K562 (cell line): ENCODE data around the gene SLC39A11. TPM values are rescaled to one million over a fixed set of nuclear protein-coding genes. Genes with fewer than 3 reads are reported as not detected.

ENCODE experiments used
- ATAC-seq: fragments of 200-7000 bp; cut with Tn5 transposase; 3 replicates; pipeline ENCODE4 v1.9.1; 2020; ENCODE audit warnings: moderate library complexity
- BruUV-seq: library from RNA; stranded (reverse); fragments of 400-500 nt; replicated peaks from 2 replicates; lab custom pipeline; 2021; lab: Mats Ljungman, UMichigan
- CTCF ChIA-PET: fragments of 300-600 bp; formaldehyde crosslinking; extraction: SDS; loops from one replicate; lab custom pipeline; 2021; ENCODE audit warnings: low intra/inter-chr PET ratio; lab: Yijun Ruan, JAX
- POLR2A ChIA-PET: fragments of 300-600, 350-650 bp; sonication (Branson Sonifier 250); formaldehyde crosslinking; extraction: SDS; loops from one replicate; lab custom pipeline; 2021; ENCODE audit warnings: antibody characterized with exemption, inconsistent platforms; lab: Yijun Ruan, JAX
- DNase-seq, 4 experiments: peaks; one replicate each; pipeline versions ENCODE4 v3.0.0 to v3.0.0-alpha.2; 2011 to 2018; ENCODE audit warnings: low spot score in 3 of 4, mixed read lengths in 3 of 4; ENCODE audit errors: extremely low read depth in 1 of 4
- FAIRE-seq: peaks from 2 replicates; lab custom pipeline; 2011; peaks lifted over from hg19 to GRCh38; lab: Jason Lieb, UNC
- H2AFZ ChIP-seq: 2 replicates; pipeline ENCODE4 v1.6.0; 2011; ENCODE audit warnings: low read depth, low read length, control low read depth, inconsistent platforms
- H3K27ac ChIP-seq: fragments of 200-600 bp; 3 replicates; pipeline ENCODE4 v1.8.0; 2011; ENCODE audit warnings: low read depth, mild to moderate bottlenecking, control low read depth, inconsistent platforms, low read length, moderate library complexity, mixed read lengths; ENCODE audit errors: extremely low read depth
- H3K27me3 ChIP-seq, 2 experiments: fragments of 300-600 bp in 1 of 2; 2 replicates in 1 of 2; 3 replicates in 1 of 2; pipeline versions ENCODE4 v1.6.0 to v1.8.0; 2011; ENCODE audit warnings: inconsistent platforms in 2 of 2, low read length in 2 of 2, mild to moderate bottlenecking in 1 of 2, mixed read lengths in 1 of 2, moderate library complexity in 1 of 2; ENCODE audit not compliant: control insufficient read depth in 2 of 2, insufficient read depth in 2 of 2
- H3K36me3 ChIP-seq: fragments of 300-600 bp; 3 replicates; pipeline ENCODE4 v1.8.0; 2011; ENCODE audit warnings: mild to moderate bottlenecking, low read length, inconsistent platforms; ENCODE audit not compliant: control insufficient read depth, insufficient read depth
- H3K4me1 ChIP-seq, 2 experiments: fragments of 200-600 bp in 1 of 2; replicated peaks in 1 of 2; 2 replicates in 1 of 2; 3 replicates in 1 of 2; pipeline versions ENCODE4 v1.5.1 to v1.8.0; 2011; ENCODE audit warnings: inconsistent platforms in 2 of 2, low read length in 2 of 2, mild to moderate bottlenecking in 1 of 2, mixed read lengths in 1 of 2, moderate library complexity in 1 of 2; ENCODE audit not compliant: control insufficient read depth in 2 of 2, insufficient read depth in 2 of 2
- H3K4me2 ChIP-seq: 2 replicates; pipeline ENCODE4 v1.6.1; 2011; ENCODE audit warnings: low read length, control low read depth, inconsistent platforms, mixed read lengths; ENCODE audit not compliant: insufficient read depth
- H3K4me3 ChIP-seq: fragments of 200-600 bp; sonication (generic), shearing (Covaris generic); 2 replicates; pipeline ENCODE4 v1.5.1; 2016; ENCODE audit warnings: control low read depth, inconsistent platforms
- H3K79me2 ChIP-seq: fragments of 200-600 bp; 3 replicates; pipeline ENCODE4 v1.8.0; 2011; ENCODE audit warnings: low read length, inconsistent platforms; ENCODE audit not compliant: control insufficient read depth, insufficient read depth
- H3K9ac ChIP-seq, 2 experiments: 2 replicates each; pipeline versions ENCODE4 v1.6.0 to v1.6.1; 2011; ENCODE audit warnings: low read depth in 2 of 2, low read length in 2 of 2, control low read depth in 1 of 2, inconsistent platforms in 1 of 2, mild to moderate bottlenecking in 1 of 2, mixed read lengths in 1 of 2; ENCODE audit not compliant: insufficient read depth in 1 of 2
- H3K9me1 ChIP-seq: one replicate; pipeline ENCODE4 v1.6.0; 2011; ENCODE audit warnings: inconsistent platforms, mild to moderate bottlenecking, low read length, moderate library complexity; ENCODE audit not compliant: control insufficient read depth, insufficient read depth
- H3K9me3 ChIP-seq: replicated peaks from 2 replicates; pipeline ENCODE4 v1.5.1; 2011; ENCODE audit warnings: low read depth, low read length, inconsistent platforms; ENCODE audit not compliant: control insufficient read depth, insufficient read depth
- H4K20me1 ChIP-seq: replicated peaks from 2 replicates; pipeline ENCODE4 v1.6.1; 2011; ENCODE audit warnings: low read length, inconsistent platforms, mixed read lengths; ENCODE audit not compliant: control insufficient read depth, insufficient read depth
- BRF1 ChIP-seq: IDR thresholded peaks from 3 replicates; pipeline ENCODE4 v1.6.1; 2011; ENCODE audit warnings: borderline replicate concordance, mild to moderate bottlenecking; ENCODE audit not compliant: insufficient read length; ENCODE audit errors: extremely low read depth
- E2F8 ChIP-seq: fragments of 450-650 bp; IDR thresholded peaks from 2 replicates; pipeline ENCODE4 v1.7.1; 2018; ENCODE audit warnings: mild to moderate bottlenecking, low read depth; ENCODE audit not compliant: partially characterized antibody
- GABPB1 ChIP-seq: sonication (generic); formaldehyde crosslinking; IDR thresholded peaks from 2 replicates; pipeline ENCODE4 v1.8.0; 2022; ENCODE audit warnings: mild to moderate bottlenecking, missing genetic modification reagents
- MBD2 ChIP-seq: sonication (generic); IDR thresholded peaks from 2 replicates; pipeline ENCODE4 v1.6.1; 2016; ENCODE audit warnings: low read depth, borderline replicate concordance
- MIER1 ChIP-seq: fragments of 450-650 bp; IDR thresholded peaks from 2 replicates; pipeline ENCODE4 v1.6.1; 2016; ENCODE audit warnings: antibody characterized with exemption, mild to moderate bottlenecking, low read depth
- PTBP1 ChIP-seq: fragments of 200-400 bp; formaldehyde crosslinking; IDR thresholded peaks from 2 replicates; pipeline ENCODE4 v1.6.1; 2017; ENCODE audit warnings: low read depth, low read length
- TBL1XR1 ChIP-seq, 2 experiments: IDR thresholded peaks; 2 replicates each; pipeline ENCODE4 v1.6.1; 2012; ENCODE audit warnings: improper control_type of control experiment in 2 of 2, low read length in 2 of 2, mild to moderate bottlenecking in 1 of 2
- ZC3H4 ChIP-seq: sonication (generic); formaldehyde crosslinking; IDR thresholded peaks from 2 replicates; pipeline ENCODE4 v1.9.0; 2021; ENCODE audit warnings: missing genetic modification reagents, borderline replicate concordance
- ZNF395 ChIP-seq: fragments of 200-800 bp; sonication (Bioruptor generic); IDR thresholded peaks from 2 replicates; pipeline ENCODE4 v1.6.1; 2017; ENCODE audit warnings: missing genetic modification characterization, missing compliant biosample characterization
- WGBS: fragments of 100-300 bp; shearing (Covaris generic); methylation state at CpG from one replicate; pipeline ENCODE4 v1.1.6; 2016; ENCODE audit warnings: low coverage, mixed read lengths; ENCODE audit not compliant: insufficient coverage; ENCODE audit errors: missing lambda C conversion rate; 5-methylcytosine and 5-hydroxymethylcytosine counted together
- in situ Hi-C: fragments of 300-500 bp; cut with MboI; formaldehyde crosslinking; loops from 4 replicates; pipeline ENCODE4 v1.15.0; 2018; ENCODE audit warnings: inconsistent platforms, mixed read lengths
- intact Hi-C: fragments of 100-400 bp; cut with micrococcal nuclease; formaldehyde crosslinking; loops from 2 replicates; pipeline ENCODE4 v1.14.2; 2022
- polyA plus RNA-seq, 8 experiments: library from polyadenylated mRNA; depleted of rRNA in 4 of 8; stranded (reverse) in 5 of 8; unstranded in 3 of 8; fragments of >200 nt; fragmentation: Nextera tagmentation in 2 of 8; fragmentation: Illumina TruSeq in 1 of 8; extraction: Ambion mirVana in 2 of 8; extraction: Trizol in 1 of 8; gene quantifications; 2 replicates each; pipeline versions ENCODE4 v1.2.1 to v1.2.3, GENCODE V29; 2011 to 2014; ENCODE audit warnings: inconsistent platforms in 1 of 8, missing spikeins in 1 of 8
- total RNA-seq, 7 experiments: library from RNA; depleted of rRNA in 6 of 7; stranded (reverse); fragments of >200 nt in 6 of 7; fragmentation: Illumina TruSeq in 2 of 7; extraction: Trizol in 2 of 7; gene quantifications; 2 replicates each; pipeline versions ENCODE4 v1.2.1 to v1.2.3, GENCODE V29; 2011 to 2021; ENCODE audit warnings: low replicate concordance in 1 of 7

Gene SLC39A11
- total and polyA plus RNA-seq, 9 of the 15 experiments (the other 6 are each of a cell fraction or from before 2014, with no cell fraction given): 10.5 to 26.4 (median 13.4) TPM

GRCh38 chr17:72942579-72942978, 149.9 kb downstream of the SLC39A11 start:
- Histone ChIP-seq H3K4me2 (no peak overlapping the region), H3K9me3 (no peaks in the 10 kb centered on the region), H3K79me2 (no peaks in the 10 kb centered on the region), H3K27me3 (no peaks in the 10 kb centered on the region), H3K9ac (no peak overlapping the region), H3K36me3 (no peaks in the 10 kb centered on the region; the same call in 2 of the 3 replicates), H3K4me1 (no peaks in the 10 kb centered on the region), H3K27ac (no peak overlapping the region), H4K20me1 (no peaks in the 10 kb centered on the region), H3K9me1 (no peaks in the 10 kb centered on the region), H3K4me3 (no peak overlapping the region), H2AFZ (no peak overlapping the region)
- WGBS: 84% methylated on average over 6 of the region's 6 CpGs
- BruUV-seq: no TSS peak
- peak; percentile 51 for FAIRE-seq
- DNase-seq: no peak
- ChIA-PET CTCF (no interaction called here), POLR2A (no interaction called here)
- ATAC-seq: no peak
- intact Hi-C loops: no loop called here
- in situ Hi-C loops: no loop called here
- TF ChIP-seq MBD2 (no peak), ZNF395 (no peak), BRF1 (no peak), TBL1XR1 (IDR thresholded peaks at IDR 0.05; ENCODE audit: low read length in 2 of 2) (no peak), MIER1 (no peak), GABPB1 (CRISPR knock-in tag) (no peak), PTBP1 (no peak), E2F8 (no peak), ZC3H4 (CRISPR knock-in tag) (no peak)
